Upper lobe of left lung (tissue), 6 donors: ENCODE results near the gene HDAC7. TPM values are rescaled to one million over a fixed set of nuclear protein-coding genes. Genes with fewer than 3 reads are reported as not detected.

Source experiments
- ATAC-seq, 2 donors: fragments of 200-7000 bp; cut with Tn5 transposase; one replicate each; pipeline ENCODE4 v1.9.1; 2022; ENCODE audit warnings: mild to moderate bottlenecking in 2 of 2, moderate library complexity in 2 of 2; ENCODE audit not compliant: low FRiP score in 2 of 2
- DNase-seq, 2 donors: peaks; one replicate each; pipeline ENCODE4 v3.0.0-alpha.2; 2019 to 2020
- H3K27ac ChIP-seq, 4 donors: fragments of 200-600 bp; sonication (generic); one replicate each; pipeline ENCODE4 v1.5.1; 2016 to 2019
- H3K27me3 ChIP-seq, 4 donors: fragments of 200-600 bp; sonication (generic); one replicate each; pipeline ENCODE4 v1.5.1; 2017 to 2019
- H3K36me3 ChIP-seq, 4 donors: fragments of 200-600 bp; sonication (generic); one replicate each; pipeline ENCODE4 v1.5.1; 2016 to 2019
- H3K4me1 ChIP-seq, 4 donors: fragments of 200-600 bp; sonication (generic); one replicate each; pipeline ENCODE4 v1.5.1; 2018 to 2019
- H3K4me3 ChIP-seq, 4 donors: fragments of 200-600 bp; sonication (generic); one replicate each; pipeline ENCODE4 v1.5.1; 2017 to 2019; ENCODE audit warnings: mild to moderate bottlenecking in 2 of 4, moderate library complexity in 1 of 4
- H3K9me3 ChIP-seq, 4 donors: fragments of 200-600 bp; sonication (generic); one replicate each; pipeline ENCODE4 v1.5.1; 2018 to 2019
- EP300 ChIP-seq, 4 donors: sonication (generic); formaldehyde crosslinking; IDR thresholded peaks; one replicate each; pipeline ENCODE4 v1.5.1; 2017; ENCODE audit warnings: antibody characterized with exemption in 4 of 4, control low read depth in 2 of 4
- POLR2A ChIP-seq, 4 donors: fragments of 450-650 bp; IDR thresholded peaks; one replicate each; pipeline ENCODE4 v1.5.1; 2016 to 2017; ENCODE audit warnings: antibody characterized with exemption in 4 of 4, mild to moderate bottlenecking in 2 of 4
- POLR2AphosphoS5 ChIP-seq, 2 donors: sonication (generic); formaldehyde crosslinking; IDR thresholded peaks; one replicate each; pipeline ENCODE4 v1.5.1; 2017; ENCODE audit warnings: antibody characterized with exemption in 2 of 2
- WGBS, 2 donors: methylation state at CpG; one replicate each; pipeline ENCODE4 v1.1.5; 2017 to 2018; 5-methylcytosine and 5-hydroxymethylcytosine counted together
- total RNA-seq, 6 donors: library from RNA; depleted of rRNA in 4 of 6; stranded (reverse); fragments of >200 nt in 4 of 6; gene quantifications; one replicate each; pipeline versions ENCODE4 v1.1.0 to v1.2.1, GENCODE V29; 2016 to 2021
- TF ChIP-seq, protein P1 (sequence below), 6 experiments: fragments of 450-650 bp in 4 of 6; fragments of 200-600 bp in 2 of 6; sonication (generic) in 2 of 6; IDR thresholded peaks; one replicate each; pipeline ENCODE4 v1.5.1; 2016 to 2019; ENCODE audit warnings: antibody characterized with exemption in 6 of 6
- donor health status: DM: no; HTN: no; CAD: no; lungs with moderate emphysema.
- donor health status: DM: no; HTN: yes; CAD: no; lungs with severe emphysema.

The HDAC7 gene
- total RNA-seq, 6 donors from 2014 or later: 66.6 to 164 (median 126) TPM

DNA sequence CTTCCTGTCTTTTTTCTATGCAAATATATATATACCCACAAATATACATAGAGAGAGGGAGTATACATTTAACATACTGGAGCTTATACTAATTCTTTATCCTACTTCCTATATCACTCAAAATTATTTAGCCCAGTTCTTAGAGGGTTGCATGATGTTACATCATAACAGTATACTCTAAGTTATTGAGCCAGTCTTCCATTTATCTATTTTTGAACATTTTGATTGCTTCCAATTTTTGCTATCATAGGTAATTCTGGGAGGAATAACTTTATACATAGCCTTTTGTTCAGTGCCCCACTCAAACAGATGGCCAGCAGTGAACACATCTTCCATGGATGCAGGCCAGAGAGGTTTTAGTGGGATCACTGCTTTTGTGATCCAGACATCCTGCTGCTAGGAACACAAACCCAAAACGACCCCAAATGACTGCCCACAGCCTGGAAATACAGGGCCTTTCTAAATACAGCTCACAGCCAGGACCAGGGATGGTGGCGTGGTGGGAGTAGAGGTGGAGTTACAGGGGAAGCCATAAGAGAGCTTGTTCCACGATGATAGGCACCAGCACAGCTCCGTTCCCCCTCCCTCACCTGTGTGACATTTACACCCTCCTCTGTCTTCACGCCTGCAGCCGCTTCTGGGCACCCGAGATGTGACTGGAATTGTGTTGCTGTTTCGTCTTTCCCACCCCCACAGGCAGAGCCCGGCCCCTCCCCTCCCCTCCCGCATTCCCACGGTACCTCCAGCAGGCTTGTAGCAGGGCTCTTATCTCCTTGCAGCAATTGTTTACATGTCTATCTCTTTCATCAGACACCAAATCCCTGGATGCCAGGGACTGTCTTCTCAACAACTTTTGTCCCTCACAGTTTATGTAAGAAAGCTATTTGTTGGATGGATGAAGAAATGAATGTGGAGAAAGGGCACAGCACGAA is 30.7 kb upstream of the HDAC7 start:
- H3K27me3 ChIP-seq: no peaks in the 10 kb centered on the region
- TF ChIP-seq POLR2AphosphoS5 (IDR thresholded peaks at IDR 0.05) (no peak), POLR2A (IDR thresholded peaks at IDR 0.05) (no peak), EP300 (IDR thresholded peaks at IDR 0.05) (no peak)
- TF ChIP-seq, protein P1, sequence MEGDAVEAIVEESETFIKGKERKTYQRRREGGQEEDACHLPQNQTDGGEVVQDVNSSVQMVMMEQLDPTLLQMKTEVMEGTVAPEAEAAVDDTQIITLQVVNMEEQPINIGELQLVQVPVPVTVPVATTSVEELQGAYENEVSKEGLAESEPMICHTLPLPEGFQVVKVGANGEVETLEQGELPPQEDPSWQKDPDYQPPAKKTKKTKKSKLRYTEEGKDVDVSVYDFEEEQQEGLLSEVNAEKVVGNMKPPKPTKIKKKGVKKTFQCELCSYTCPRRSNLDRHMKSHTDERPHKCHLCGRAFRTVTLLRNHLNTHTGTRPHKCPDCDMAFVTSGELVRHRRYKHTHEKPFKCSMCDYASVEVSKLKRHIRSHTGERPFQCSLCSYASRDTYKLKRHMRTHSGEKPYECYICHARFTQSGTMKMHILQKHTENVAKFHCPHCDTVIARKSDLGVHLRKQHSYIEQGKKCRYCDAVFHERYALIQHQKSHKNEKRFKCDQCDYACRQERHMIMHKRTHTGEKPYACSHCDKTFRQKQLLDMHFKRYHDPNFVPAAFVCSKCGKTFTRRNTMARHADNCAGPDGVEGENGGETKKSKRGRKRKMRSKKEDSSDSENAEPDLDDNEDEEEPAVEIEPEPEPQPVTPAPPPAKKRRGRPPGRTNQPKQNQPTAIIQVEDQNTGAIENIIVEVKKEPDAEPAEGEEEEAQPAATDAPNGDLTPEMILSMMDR (IDR thresholded peaks at IDR 0.05): no peak
- H3K9me3 ChIP-seq: no peaks in the 10 kb centered on the region
- no peak overlapping the region for H3K4me3 ChIP-seq
- H3K4me1 ChIP-seq: peaks cover 0 to 3% (median 2%) of the 10 kb centered on the region in 4 donors
- DNase-seq: no peak
- peaks cover 11 to 35% (median 23%) of the 10 kb centered on the region in 4 donors for H3K36me3 ChIP-seq
- 57 to 60% methylated on average over 12 of the region's 12 CpGs for WGBS, 2 donors
- H3K27ac ChIP-seq: no peak overlapping the region
- ATAC-seq: no peak

DNA sequence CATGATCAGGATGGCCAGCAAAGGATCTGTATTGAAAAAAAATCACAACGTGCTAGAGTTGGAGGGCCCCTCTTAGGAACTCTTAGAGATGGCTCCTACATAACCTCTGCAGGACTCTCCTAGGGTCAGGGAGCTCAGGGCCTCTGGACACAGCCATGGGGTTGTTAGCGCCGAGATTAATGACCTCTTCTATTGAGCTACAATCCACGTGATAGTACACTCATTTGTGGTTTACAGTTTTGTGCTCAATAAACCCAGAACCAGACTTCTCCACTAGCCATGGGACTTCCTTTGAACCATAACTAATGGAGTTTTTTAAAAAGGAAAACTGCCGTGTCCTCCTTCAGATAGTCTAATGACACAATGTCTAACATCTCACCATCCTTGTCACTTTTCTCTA is 29.6 kb upstream of the HDAC7 start:
- Histone ChIP-seq H3K27ac (no peak overlapping the region), H3K4me1 (peaks cover 2 to 11% (median 8%) of the 10 kb centered on the region in 4 donors), H3K27me3 (no peaks in the 10 kb centered on the region), H3K4me3 (no peak overlapping the region), H3K9me3 (no peaks in the 10 kb centered on the region), H3K36me3 (peaks cover 3 to 31% (median 17%) of the 10 kb centered on the region in 4 donors)
- TF ChIP-seq EP300 (IDR thresholded peaks at IDR 0.05) (no peak), POLR2A (IDR thresholded peaks at IDR 0.05) (no peak), POLR2AphosphoS5 (IDR thresholded peaks at IDR 0.05) (no peak)
- TF ChIP-seq, protein P1 (IDR thresholded peaks at IDR 0.05): no peak
- DNase-seq (no peak), ATAC-seq (no peak)
- 53 to 57% methylated on average over 5 of the region's 5 CpGs for WGBS, 2 donors

DNA sequence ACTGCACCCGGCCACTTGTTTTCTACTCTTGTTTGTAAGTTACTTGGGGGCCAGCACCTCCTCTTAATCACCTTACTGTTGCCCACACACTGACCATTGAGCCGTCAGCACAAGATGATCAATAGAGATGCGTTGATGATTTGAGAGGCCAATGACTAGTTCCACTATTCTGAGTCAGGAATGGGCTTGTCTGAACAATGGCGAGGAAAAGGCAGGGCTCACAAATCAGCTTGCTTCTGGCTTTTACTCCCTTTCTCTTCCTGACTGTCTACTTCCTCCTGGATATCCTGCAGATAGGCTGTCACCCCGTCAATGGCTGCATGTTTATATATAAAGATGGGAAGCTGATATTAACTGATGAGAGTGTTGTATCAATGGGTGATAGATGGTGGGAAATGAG is 29.1 kb upstream of the HDAC7 start:
- H3K9me3 ChIP-seq: no peaks in the 10 kb centered on the region
- WGBS, 2 donors: 54 to 67% methylated on average over 5 of the region's 5 CpGs
- H3K4me3 ChIP-seq: no peak overlapping the region
- TF ChIP-seq POLR2A (IDR thresholded peaks at IDR 0.05) (no peak), EP300 (IDR thresholded peaks at IDR 0.05) (no peak), POLR2AphosphoS5 (IDR thresholded peaks at IDR 0.05) (no peak)
- TF ChIP-seq, protein P1 (IDR thresholded peaks at IDR 0.05): no peak
- H3K36me3 ChIP-seq: peaks cover 0 to 29% (median 16%) of the 10 kb centered on the region in 4 donors
- H3K27me3 ChIP-seq: no peaks in the 10 kb centered on the region
- DNase-seq: no peak
- H3K4me1 ChIP-seq: peaks cover 5 to 15% (median 10%) of the 10 kb centered on the region in 4 donors
- no peak for ATAC-seq
- H3K27ac ChIP-seq: no peak overlapping the region

DNA sequence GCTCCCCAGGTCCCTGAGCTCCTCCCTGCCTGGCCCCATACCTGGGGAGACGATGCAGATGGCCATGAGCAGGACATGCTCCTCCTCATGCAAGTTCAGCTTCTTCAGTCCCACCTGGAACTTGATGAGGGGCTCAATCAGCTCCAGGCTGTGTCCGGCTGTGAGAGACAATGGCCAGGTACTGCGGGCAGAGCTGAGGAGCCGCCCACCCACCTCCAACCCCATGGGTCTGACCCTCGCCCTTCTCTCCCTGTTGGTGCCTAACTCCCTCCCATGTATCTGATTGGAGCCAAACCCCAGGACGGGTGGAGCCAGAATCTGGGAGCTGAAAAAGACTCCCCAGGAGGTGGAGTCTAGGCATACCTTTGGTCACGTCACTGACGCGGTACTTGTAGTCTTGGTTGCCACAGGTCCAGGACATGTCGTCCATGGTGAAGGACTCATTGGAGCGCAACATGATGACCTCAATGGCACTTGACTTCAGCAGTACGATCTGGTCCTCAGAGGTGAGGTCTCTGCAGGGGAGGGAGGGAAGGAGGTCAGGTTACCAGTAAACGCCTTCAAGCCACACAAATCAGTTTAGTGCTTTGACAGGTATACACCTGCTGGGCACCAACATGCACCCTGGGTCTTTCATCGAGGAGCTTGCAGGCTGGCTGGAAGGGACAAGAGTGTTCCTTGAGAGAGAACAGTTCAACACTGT is 26.7 kb upstream of the HDAC7 start:
- ATAC-seq (no peak), DNase-seq (no peak)
- no peak overlapping the region for H3K27ac ChIP-seq
- 85 to 93% methylated on average over 9 to 14 of the region's 14 CpGs for WGBS, 2 donors
- TF ChIP-seq EP300 (IDR thresholded peaks at IDR 0.05) (no peak), POLR2A (IDR thresholded peaks at IDR 0.05) (no peak), POLR2AphosphoS5 (IDR thresholded peaks at IDR 0.05) (no peak)
- TF ChIP-seq, protein P1 (IDR thresholded peaks at IDR 0.05): no peak
- peaks cover 0 to 23% (median 14%) of the 10 kb centered on the region in 4 donors for H3K36me3 ChIP-seq
- H3K4me3 ChIP-seq: no peak overlapping the region
- no peaks in the 10 kb centered on the region for H3K9me3 ChIP-seq
- no peaks in the 10 kb centered on the region for H3K27me3 ChIP-seq
- peaks cover 5 to 19% (median 12%) of the 10 kb centered on the region in 4 donors for H3K4me1 ChIP-seq
